IgD-negative memory B cell (primary cell): ENCODE results near the gene RBM33. TPM values are rescaled to one million over a fixed set of nuclear protein-coding genes. Genes with fewer than 3 reads are reported as not detected.

Source experiments
- H3K27ac Mint-ChIP-seq, 3 donors: one replicate each; pipeline ENCODE4 v1.8.0; 2020 to 2022; ENCODE audit warnings: mild to moderate bottlenecking in 3 of 3, mixed read lengths in 3 of 3, moderate library complexity in 1 of 3
- H3K27me3 Mint-ChIP-seq: one replicate; pipeline ENCODE4 v1.8.0; 2021; ENCODE audit warnings: mixed read lengths
- H3K36me3 Mint-ChIP-seq: one replicate; pipeline ENCODE4 v1.8.0; 2020; ENCODE audit warnings: mild to moderate bottlenecking, mixed read lengths
- H3K4me1 Mint-ChIP-seq, 3 donors: one replicate each; pipeline ENCODE4 v1.8.0; 2020 to 2022; ENCODE audit warnings: mixed read lengths in 3 of 3, mild to moderate bottlenecking in 1 of 3
- H3K4me3 Mint-ChIP-seq, 4 donors: one replicate each; pipeline ENCODE4 v1.8.0; 2020 to 2022; ENCODE audit warnings: mild to moderate bottlenecking in 4 of 4, mixed read lengths in 4 of 4, moderate library complexity in 3 of 4
- H3K9me3 Mint-ChIP-seq, 3 donors: one replicate each; pipeline ENCODE4 v1.8.0; 2020 to 2021; ENCODE audit warnings: mixed read lengths in 3 of 3, mild to moderate bottlenecking in 1 of 3
- polyA plus RNA-seq: library from polyadenylated mRNA; unstranded; fragments of 300-500 nt; fragmentation: Illumina TruSeq; gene quantifications from one replicate; pipeline ENCODE4 v1.2.3, GENCODE V29; 2021

Gene RBM33
- polyA plus RNA-seq, 1 donor from 2014 or later: 72.4 TPM

DNA sequence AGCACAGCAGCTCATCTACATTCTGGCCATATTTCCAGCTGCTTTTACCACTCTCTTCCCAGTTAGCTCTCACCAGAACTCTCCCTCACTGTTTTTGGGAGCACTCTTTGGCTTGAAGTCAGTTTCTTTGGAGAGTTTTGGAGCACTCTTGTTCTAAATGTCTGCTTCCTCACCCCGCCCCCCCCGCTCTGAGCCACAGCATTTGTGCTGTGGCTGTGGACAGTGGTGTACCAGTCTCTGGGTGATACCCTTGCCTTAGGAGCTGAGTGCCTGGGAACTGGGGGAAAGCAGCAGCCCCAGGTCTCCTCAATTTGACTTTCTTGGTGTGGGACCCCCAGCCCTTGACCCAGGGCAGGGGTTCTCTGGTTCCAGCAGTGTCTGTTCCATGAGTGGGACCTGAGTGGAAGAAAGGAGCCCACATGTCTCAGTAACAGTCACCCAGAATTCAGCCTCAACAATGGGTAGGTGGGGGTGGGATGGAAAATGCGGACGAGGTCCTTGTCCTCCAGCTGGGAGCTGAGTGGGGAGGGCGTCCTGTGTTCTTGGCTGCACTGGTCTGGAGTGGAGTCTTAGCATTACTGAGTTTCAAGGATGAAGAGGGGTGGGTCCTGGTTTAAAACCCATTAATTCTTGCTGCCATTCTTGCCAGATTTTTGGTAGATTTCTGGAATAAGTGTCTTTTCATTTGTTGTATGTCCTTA lies 18.0 kb downstream of the RBM33 start:
- Mint-ChIP-seq H3K36me3 (peaks cover 14% of the 10 kb centered on the region), H3K4me1 (peaks cover 41 to 59% (median 56%) of the 10 kb centered on the region in 3 donors), H3K4me3 (peak overlapping the region in 2 of 4 donors; percentile 75 to 89), H3K27ac (peak overlapping the region in 1 of 3 donors; percentile 77), H3K9me3 (no peaks in the 10 kb centered on the region), H3K27me3 (no peaks in the 10 kb centered on the region)

- Mint-ChIP-seq H3K36me3 (peaks cover 14% of the 10 kb centered on the region), H3K9me3 (no peaks in the 10 kb centered on the region), H3K27ac (no peak overlapping the region), H3K4me1 (peaks cover 38 to 55% (median 54%) of the 10 kb centered on the region in 3 donors), H3K4me3 (no peak overlapping the region), H3K27me3 (no peaks in the 10 kb centered on the region)
Measured at GRCh38 chr7:155663937-155664336, 19.5 kb downstream of the RBM33 start.

DNA sequence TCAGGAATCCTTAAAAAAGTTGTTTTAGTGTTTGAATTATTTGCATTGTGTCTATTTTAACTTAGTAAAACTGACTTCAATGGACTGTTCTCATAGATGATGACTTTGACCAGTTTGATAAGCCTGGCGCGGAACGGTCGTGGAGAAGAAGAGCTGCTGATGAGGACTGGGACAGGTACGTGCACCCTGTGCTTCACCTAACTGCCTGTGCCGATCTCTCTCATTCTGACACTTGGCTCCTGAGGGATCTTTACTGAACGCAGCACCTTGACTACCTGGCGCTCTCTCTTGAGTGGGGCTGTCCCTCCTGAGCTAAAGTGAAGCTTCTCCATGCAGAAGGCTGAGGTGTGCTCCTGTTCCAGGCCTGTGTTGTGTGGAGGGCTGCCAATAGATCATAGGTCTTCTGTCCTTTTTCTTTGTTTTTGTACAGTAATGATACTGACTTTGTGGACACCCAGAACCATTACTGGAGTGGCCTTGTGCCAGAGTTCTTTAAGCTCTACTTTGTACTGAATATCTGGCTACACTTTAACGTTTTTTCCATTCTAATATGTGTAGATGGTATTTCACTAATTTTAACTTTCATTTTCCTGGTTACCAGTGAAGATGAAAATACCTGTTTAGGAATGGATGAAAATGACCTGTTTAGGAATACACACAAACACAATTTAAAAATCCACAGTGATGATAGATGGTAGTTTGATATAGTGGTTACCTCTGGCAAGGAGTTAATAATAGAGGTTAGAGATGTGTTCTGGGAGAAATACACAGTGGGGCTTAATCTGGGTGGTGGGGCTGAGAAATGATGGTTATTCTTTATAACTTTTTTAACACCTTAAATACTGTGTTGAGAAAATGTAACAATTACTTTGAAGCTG lies 20.9 kb downstream of the RBM33 start:
- H3K36me3 Mint-ChIP-seq: peaks cover 5% of the 10 kb centered on the region
- H3K27ac Mint-ChIP-seq: peak overlapping the region in 1 of 3 donors; percentile 74
- H3K27me3 Mint-ChIP-seq: no peaks in the 10 kb centered on the region
- H3K4me1 Mint-ChIP-seq: peaks cover 37 to 55% (median 46%) of the 10 kb centered on the region in 3 donors
- no peaks in the 10 kb centered on the region for H3K9me3 Mint-ChIP-seq
- H3K4me3 Mint-ChIP-seq: peak overlapping the region in 1 of 4 donors; percentile 47

- Mint-ChIP-seq H3K36me3 (no peaks in the 10 kb centered on the region), H3K27ac (peak overlapping the region in 1 of 3 donors; percentile 74), H3K4me3 (no peak overlapping the region)
Measured at GRCh38 chr7:155665957-155666287, 21.5 kb downstream of the RBM33 start.

GRCh38 chr7:155667241-155667829 lies 22.9 kb downstream of the RBM33 start:
- Mint-ChIP-seq H3K9me3 (no peaks in the 10 kb centered on the region), H3K36me3 (no peaks in the 10 kb centered on the region), H3K27me3 (no peaks in the 10 kb centered on the region), H3K27ac (peak overlapping the region in 1 of 3 donors; percentile 43), H3K4me3 (no peak overlapping the region), H3K4me1 (peaks cover 32 to 50% (median 41%) of the 10 kb centered on the region in 3 donors)

More at GRCh38 chr7:155665957-155666287, 21.5 kb downstream of the RBM33 start:
- Mint-ChIP-seq H3K27me3 (no peaks in the 10 kb centered on the region), H3K9me3 (no peaks in the 10 kb centered on the region), H3K4me1 (peaks cover 38 to 56% (median 43%) of the 10 kb centered on the region in 3 donors)

GRCh38 chr7:155669717-155670505 lies 25.4 kb downstream of the RBM33 start:
- Mint-ChIP-seq H3K4me3 (no peak overlapping the region), H3K36me3 (no peaks in the 10 kb centered on the region), H3K4me1 (peaks cover 25 to 38% (median 26%) of the 10 kb centered on the region in 3 donors), H3K27ac (peak overlapping the region in 2 of 3 donors; percentile 2 to 8), H3K9me3 (no peaks in the 10 kb centered on the region), H3K27me3 (no peaks in the 10 kb centered on the region)

DNA sequence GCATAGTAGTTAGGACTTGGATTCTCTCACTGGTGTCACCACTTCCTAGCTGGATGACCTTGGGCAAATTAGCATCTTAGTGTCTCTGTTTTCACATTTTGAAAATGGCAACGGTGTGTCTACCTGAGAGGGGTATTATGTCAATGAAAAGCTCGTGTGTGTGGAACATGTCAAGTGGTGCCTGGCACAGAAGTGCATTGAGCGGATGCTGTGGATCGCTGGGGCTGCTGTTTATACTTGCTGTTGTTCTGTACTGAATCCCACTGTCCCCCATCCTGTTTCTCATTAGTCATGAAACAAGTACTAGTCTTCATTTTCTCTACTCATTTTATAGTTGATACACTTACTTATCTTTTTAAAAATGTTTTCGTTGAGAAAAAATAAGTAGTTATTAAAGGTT lies 26.1 kb downstream of the RBM33 start:
- Mint-ChIP-seq H3K27ac (peak overlapping the region in 2 of 3 donors; percentile 2 to 8), H3K36me3 (no peaks in the 10 kb centered on the region), H3K4me1 (peaks cover 21 to 35% (median 22%) of the 10 kb centered on the region in 3 donors), H3K4me3 (no peak overlapping the region), H3K9me3 (no peaks in the 10 kb centered on the region), H3K27me3 (no peaks in the 10 kb centered on the region)

GRCh38 chr7:155674556-155674955 lies 30.1 kb downstream of the RBM33 start:
- Mint-ChIP-seq H3K27ac (no peak overlapping the region), H3K36me3 (no peaks in the 10 kb centered on the region), H3K4me1 (peaks cover 24 to 32% (median 26%) of the 10 kb centered on the region in 3 donors), H3K9me3 (no peaks in the 10 kb centered on the region), H3K4me3 (no peak overlapping the region), H3K27me3 (no peaks in the 10 kb centered on the region)

DNA sequence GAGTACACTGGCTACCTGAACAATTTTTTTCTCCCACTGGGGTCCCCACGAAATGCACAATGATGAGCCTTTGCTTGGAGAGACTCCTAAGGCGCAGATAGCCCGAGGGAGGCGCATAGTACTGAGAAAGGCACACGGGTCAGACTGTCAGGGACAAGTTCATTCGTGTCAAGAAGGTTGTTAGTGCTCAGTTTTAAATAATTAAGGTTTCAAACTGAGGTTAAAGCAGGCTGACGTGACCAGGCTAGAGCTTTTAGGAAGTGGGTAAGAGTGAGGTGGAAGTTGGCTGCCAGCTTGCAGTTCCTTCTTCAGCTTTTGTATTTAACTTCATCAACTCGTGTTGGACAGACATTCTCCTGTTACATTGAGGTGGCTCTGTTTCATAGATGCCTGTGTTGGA lies 31.6 kb downstream of the RBM33 start:
- peaks cover 20 to 27% (median 27%) of the 10 kb centered on the region in 3 donors for H3K4me1 Mint-ChIP-seq

GRCh38 chr7:155677688-155678087 lies 33.2 kb downstream of the RBM33 start:
- H3K36me3 Mint-ChIP-seq: peaks cover 2% of the 10 kb centered on the region
- no peak overlapping the region for H3K27ac Mint-ChIP-seq
- no peak overlapping the region for H3K4me3 Mint-ChIP-seq
- H3K9me3 Mint-ChIP-seq: no peaks in the 10 kb centered on the region
- H3K4me1 Mint-ChIP-seq: peaks cover 27 to 39% (median 36%) of the 10 kb centered on the region in 3 donors
- H3K27me3 Mint-ChIP-seq: no peaks in the 10 kb centered on the region

More for the DNA sequence above, 31.6 kb downstream of the RBM33 start:
- Mint-ChIP-seq H3K4me3 (peak overlapping the region in 1 of 4 donors; percentile 72), H3K36me3 (peaks cover 2% of the 10 kb centered on the region), H3K27ac (no peak overlapping the region), H3K9me3 (no peaks in the 10 kb centered on the region), H3K27me3 (no peaks in the 10 kb centered on the region)

GRCh38 chr7:155680124-155680523 lies 35.7 kb downstream of the RBM33 start:
- no peaks in the 10 kb centered on the region for H3K9me3 Mint-ChIP-seq
- H3K4me3 Mint-ChIP-seq: no peak overlapping the region
- H3K27ac Mint-ChIP-seq: no peak overlapping the region

DNA sequence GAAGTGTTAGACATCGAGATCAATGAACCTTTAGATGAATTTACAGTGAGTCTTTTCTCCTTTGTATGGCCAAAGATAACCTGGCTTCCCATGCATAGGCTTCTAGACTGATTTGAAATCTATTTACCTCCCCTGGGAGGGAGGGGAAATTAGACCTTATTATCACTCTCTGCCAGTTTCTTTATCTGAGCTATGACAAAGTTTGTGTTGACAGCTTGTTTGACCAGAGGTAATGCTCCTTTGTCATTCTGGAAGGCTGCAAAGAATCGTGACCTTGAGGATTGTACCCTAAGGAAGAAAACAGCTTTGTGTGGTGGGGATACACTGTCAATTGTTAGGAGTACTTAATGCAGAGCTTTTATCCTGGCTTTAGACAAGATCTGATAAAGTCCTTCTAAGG lies 36.4 kb downstream of the RBM33 start:
- H3K27ac Mint-ChIP-seq: no peak overlapping the region
- no peaks in the 10 kb centered on the region for H3K27me3 Mint-ChIP-seq
- H3K9me3 Mint-ChIP-seq: no peaks in the 10 kb centered on the region
- H3K4me3 Mint-ChIP-seq: no peak overlapping the region
- H3K36me3 Mint-ChIP-seq: peaks cover 5% of the 10 kb centered on the region
- peaks cover 35 to 51% (median 36%) of the 10 kb centered on the region in 3 donors for H3K4me1 Mint-ChIP-seq

More at GRCh38 chr7:155680124-155680523, 35.7 kb downstream of the RBM33 start:
- peaks cover 2% of the 10 kb centered on the region for H3K36me3 Mint-ChIP-seq
- no peaks in the 10 kb centered on the region for H3K27me3 Mint-ChIP-seq
- H3K4me1 Mint-ChIP-seq: peaks cover 33 to 53% (median 40%) of the 10 kb centered on the region in 3 donors

GRCh38 chr7:155681663-155682062 lies 37.2 kb downstream of the RBM33 start:
- Mint-ChIP-seq H3K36me3 (peaks cover 8% of the 10 kb centered on the region), H3K27ac (peak overlapping the region; percentile 35 to 93 (median 49)), H3K4me3 (peak overlapping the region in 2 of 4 donors; percentile 0 to 33), H3K4me1 (peaks cover 27 to 46% (median 28%) of the 10 kb centered on the region in 3 donors), H3K27me3 (no peaks in the 10 kb centered on the region), H3K9me3 (no peaks in the 10 kb centered on the region)

DNA sequence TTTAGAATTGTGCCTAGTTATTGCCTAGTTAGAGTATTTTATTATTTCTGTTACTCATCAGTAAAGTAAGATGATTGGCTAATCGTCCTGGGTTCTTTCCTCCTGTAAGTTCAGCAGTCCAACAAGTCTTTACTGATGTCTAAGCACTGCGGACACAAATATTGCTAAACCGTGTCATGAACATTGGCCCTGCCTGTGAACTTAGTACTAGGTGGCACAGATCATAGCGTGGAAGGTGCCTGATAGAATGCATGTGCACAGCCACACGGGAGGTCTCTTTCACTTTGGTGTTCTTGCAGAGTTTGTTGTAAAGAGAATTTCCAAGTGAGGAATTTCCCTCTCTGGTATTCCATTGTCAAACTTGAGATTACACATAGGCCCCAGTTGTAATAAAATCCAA lies 38.0 kb downstream of the RBM33 start:
- Mint-ChIP-seq H3K9me3 (peaks cover 0 to 1% (median 0%) of the 10 kb centered on the region in 3 donors), H3K4me3 (no peak overlapping the region), H3K27me3 (no peaks in the 10 kb centered on the region), H3K36me3 (peaks cover 8% of the 10 kb centered on the region), H3K4me1 (peaks cover 25 to 42% (median 27%) of the 10 kb centered on the region in 3 donors), H3K27ac (peak overlapping the region; percentile 13 to 93 (median 35))
